GM19193 (cell line): Measurements from ENCODE around the gene FBLN5.

ENCODE experiments used
- POLR2A ChIP-seq: IDR thresholded peaks from 4 replicates; pipeline ENCODE4 v1.6.1; 2011; ENCODE audit not compliant: insufficient read depth, insufficient read length; ENCODE audit errors: extremely low read depth

Gene FBLN5

DNA sequence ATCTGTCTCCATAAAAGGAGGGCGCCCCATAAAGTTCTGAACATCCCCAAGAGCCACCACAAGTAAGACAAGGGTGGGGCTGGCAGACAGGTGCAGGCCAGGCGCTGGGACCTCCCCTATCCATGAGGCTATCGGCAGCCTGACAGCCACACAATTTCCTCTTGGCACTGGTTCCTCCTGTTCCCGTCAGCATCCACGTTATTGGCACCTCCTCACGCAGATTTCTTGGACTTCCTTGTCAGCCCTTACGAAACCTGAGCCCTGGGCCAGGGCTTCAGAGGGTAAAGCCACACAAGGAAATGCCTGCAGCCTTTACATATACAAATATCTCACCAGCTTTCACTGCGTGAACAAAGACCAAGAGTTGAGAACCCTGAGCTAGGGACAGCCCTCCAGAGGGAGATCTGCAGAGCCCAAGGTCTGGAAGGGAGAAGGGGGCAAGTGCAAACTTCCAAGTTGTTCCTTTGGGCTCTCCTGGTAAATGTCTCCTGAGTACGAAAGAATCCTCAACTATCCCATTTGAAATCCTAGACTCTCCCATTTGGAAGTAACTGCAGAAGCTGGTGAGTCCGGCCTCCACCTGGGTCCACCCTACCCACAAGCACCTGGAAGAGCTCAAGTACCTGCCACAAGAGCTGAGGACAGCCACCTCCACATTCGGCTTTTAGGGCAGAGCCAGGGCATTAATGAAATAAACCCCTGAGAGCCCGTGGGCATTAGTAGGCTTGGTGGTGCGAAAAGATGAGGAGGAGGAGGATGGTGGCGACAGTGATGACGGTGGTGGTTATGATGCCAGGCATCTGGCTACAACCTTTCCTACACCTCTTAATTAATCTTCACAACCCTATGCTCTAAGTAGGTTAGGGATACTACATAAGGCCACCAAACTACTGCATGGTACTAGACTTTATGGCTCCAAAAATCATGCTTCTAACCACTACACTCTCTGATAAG is 74.7 kb downstream of the FBLN5 start:
- TF ChIP-seq POLR2A = no peak

DNA sequence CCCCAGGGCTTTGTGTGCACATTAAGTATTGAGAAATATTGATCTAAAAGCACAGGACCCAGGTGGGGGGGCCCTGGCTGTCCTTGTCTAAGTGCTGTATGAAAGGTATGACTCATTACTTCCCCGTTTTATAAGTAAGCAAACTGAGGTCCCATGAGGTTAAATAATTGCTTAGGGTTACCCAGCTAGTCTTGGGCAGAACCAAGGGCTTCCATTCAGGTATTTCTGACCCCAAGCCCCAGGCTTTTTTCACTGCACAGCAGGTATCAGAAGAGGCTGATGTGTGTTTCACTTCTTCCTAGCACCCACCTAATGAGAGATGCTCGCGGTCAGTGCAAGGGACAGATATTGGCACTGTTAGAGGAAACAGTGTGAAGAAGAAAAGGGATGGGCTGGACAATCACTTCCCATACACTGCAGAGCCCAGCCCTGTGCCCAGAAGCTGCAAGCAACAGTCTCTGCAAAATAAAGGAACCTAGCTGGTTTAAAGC is 75.4 kb downstream of the FBLN5 start:
- TF ChIP-seq POLR2A = no peak

DNA sequence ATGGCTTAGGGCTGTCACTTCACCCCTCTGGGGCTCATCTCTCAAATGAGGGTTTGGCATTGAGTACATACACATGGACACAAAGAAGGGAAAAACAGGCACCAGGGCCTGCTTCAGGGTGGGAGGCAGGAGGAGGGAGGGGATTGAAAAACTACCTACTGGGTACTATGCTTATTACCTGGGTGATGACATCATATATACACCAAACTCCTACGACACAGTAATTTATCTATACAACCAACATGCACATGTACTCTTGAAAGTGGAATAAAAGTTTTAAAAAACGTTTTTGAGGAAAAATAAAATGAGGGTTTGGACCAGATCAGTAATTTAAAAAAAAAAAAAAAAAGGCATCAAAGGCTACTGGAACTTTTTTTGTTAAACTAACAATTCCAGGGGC is 76.6 kb downstream of the FBLN5 start:
- no peak for TF ChIP-seq POLR2A

DNA sequence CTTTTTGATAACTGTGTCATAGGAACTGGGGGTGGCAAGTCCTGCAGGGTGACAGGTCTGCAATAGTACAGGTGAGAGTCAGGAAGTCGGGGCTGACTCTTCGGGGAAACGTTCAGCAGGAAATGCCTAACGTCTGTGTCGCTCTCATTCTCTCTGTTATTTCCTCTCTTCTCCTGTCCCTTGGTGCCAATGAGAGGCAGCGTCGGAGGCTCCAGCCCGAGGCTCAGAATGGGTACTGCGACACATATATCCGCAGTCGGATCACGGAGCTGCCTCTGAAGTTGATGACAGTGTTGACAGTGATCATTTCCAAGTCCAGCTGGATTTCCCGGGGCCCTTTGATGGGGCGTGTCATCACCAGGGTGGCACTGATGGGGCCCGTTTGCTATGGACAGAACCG is 77.5 kb downstream of the FBLN5 start:
- no peak for TF ChIP-seq POLR2A

- TF ChIP-seq POLR2A = no peak
Measured at GRCh38 chr14:91869556-91869955, 77.9 kb downstream of the FBLN5 start.

DNA sequence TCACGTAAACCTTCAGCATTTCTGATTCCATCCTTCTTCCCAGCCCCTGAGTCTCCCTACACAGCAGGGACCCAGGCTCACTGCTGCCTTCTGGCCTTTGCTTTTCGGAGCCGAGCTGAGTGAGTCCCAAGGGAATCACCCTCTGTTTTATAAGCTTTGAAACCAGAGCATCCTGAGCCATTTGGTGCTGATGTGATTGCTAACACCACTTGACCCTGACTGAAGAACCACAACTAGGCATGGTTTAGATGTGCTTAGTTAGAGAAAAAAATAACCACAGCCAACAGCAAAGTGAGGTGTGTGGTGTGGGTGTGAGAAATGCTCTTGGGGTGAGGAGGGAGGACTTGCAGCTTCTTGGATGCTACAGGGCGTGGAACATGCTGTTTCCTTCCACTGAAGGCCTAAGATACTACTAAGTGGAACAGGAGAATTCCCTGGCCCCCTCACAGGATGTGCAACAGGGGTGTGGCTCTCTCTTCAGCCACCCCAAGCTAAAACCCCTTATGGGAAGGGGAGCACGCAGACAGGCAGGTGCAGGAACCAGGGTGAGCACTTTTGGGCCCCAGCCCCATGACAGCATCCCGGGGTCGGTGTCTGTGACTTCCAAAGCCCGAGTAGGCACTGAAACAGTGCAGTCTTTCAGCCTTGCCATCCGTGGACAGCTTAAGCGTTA is 80.0 kb downstream of the FBLN5 start, which contains the start of gene TC2N:
Gene TC2N, minus strand, starts transcription at position 221 of the 673 bp plus-strand sequence. CDS start 53,767 bp downstream, outside the sequence.
- no peak for TF ChIP-seq POLR2A

GRCh38 chr14:91866511-91867295 is 80.8 kb downstream of the FBLN5 start:
- TF ChIP-seq POLR2A = no peak

DNA sequence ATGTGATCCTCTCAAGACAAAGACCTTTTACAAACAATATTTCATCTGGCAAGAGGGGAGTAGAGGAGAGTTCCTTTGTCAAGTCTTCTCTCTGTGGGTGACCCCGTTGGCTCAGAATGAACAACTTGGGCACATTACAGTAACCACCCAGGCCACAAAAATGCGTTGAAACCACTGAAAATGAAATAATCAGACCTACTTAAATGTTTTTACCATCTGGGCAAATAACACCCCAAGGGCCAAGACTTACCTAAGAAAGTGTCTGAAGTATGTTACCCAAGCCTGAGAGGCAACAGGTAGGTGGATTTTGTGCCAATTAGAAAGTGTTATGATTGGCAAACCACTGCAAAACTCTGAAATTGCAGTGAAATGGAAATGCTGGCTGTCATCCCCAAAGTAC is 81.4 kb downstream of the FBLN5 start:
- no peak for TF ChIP-seq POLR2A

GRCh38 chr14:91862417-91862816 is 85.1 kb downstream of the FBLN5 start:
- TF ChIP-seq POLR2A = no peak

GRCh38 chr14:91861091-91861490 is 86.4 kb downstream of the FBLN5 start:
- no peak for TF ChIP-seq POLR2A

DNA sequence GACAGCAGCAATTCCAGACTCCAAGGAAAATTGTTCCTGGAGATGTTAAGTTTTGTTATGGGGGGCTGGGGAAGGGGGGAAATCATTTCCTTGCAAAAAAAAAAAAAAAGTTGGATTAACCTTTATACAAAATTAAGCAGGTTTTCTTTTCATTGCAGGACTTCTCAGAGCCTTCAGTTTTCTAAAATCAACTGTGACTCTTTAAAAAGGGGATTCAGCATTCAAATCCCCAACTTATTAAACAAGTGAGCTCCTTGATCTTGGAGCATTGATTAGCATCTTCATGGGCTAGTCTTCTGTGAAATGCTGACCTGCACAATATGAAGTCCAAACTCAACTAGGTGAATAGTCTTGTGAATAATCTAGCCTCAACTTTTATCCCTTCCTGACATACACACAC is 87.3 kb downstream of the FBLN5 start:
- no peak for TF ChIP-seq POLR2A

DNA sequence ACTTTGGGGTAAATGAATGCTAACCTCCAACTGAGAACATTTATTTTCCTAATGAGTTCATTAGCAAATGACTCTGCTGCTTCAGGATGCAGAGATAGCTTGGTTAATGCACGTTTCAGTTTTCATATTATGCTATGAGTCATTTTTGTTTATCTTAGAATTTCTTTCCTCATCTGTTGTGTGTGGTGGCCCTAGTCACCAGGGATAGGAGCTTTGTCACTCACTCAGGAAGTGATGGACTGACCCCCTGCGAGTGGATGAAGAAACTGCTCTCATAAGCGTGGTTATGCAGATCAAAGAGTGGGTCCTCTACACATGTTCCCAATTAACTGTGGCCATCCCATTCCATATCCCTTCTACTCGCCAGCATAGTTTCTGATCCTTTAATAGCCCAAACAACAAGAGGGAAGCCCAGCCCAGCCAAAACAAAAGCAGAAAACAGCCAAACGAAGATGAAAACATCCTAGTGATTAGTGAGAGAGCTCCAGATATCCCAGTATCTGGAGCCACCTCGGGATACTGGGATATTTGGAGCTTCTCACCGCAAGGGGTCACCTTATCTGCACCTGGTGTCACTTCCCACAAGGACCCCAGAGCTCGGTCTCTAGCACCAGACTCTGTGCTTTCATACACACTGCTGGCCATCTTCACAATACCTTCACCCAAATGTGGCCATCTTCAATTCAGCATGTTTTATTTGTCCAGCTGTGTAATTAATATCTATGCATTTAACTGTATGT is 88.8 kb downstream of the FBLN5 start:
- TF ChIP-seq POLR2A = no peak

DNA sequence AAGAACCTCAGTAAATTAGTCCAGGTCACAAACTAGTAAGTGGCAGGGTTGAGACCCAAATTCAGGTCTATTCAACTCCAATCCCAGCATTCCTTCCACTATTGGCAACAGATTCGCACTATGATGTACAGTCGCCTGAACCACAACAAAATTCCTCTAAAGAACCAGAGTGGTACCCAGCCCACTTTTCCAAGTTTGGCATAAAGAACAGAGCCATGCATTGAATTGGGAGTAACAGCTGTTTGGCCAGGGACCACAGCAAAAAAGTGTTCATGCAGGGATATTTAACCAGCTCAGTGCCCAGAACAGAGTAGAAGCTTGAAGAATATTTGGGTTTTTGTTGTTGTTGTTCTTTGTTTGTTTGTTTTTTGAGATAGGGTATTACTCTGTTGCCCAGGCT is 89.9 kb downstream of the FBLN5 start:
- TF ChIP-seq POLR2A = no peak

DNA sequence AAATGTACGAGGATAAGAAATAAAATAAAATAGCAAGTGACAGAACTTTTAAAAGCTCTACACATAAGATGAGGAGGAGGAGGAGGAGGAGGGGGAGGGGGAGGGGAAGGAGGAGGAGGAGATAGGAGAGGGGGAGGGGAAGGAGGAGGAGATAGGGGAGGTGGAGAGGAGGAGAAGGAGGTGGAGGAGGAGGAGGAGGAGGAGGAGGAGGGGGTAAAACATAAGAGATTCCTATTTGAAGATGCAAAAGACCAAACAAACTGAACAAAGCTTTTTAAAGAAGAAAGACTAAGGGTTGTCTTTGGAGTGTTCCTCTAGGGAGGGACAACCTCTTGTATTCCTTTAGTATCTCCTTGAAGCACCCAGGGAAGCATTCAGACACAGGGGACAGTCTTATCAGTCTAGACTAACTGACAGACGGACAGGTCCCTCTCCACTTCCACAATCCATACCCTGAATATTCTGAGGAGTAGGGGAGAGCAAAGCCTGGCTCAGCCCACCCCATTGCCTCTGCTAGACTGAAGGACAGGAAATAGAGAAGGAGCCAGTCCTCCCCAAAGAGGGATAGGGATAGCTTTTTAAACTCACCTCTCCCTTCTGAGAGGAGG is 93.1 kb downstream of the FBLN5 start:
- no peak for TF ChIP-seq POLR2A

GRCh38 chr14:91851563-91851962 is 95.9 kb downstream of the FBLN5 start:
- no peak for TF ChIP-seq POLR2A

DNA sequence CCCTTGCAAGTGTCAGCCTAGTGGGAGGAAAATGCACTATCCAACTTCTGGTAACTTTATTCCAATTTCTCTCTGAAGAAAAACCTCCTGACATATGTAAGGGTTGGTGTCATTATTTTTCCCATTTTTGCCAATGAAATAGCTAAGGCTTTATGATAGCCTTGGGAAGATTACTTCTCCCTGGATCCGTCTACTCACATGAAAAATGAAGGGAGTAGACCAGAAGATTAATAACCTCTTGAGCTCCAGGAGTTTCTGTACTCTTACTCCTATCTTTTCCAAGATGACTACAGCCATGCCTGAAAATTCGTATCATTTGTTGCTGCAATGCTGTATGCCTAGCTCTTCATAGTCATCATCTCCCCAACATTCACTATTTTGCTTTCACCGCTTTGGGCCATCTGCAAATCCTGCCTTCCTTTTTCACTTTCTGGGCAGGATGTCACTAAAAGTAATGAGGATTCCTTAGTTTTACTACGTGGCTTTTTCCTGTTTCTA is 98.9 kb downstream of the FBLN5 start:
- no peak for TF ChIP-seq POLR2A
